Epithelial cell of proximal tubule (primary cell): ENCODE measurements around the gene FUT7. TPM values are rescaled to one million over a fixed set of nuclear protein-coding genes. Genes with fewer than 3 reads are reported as not detected.

Experiments
- DNase-seq: peaks from one replicate; pipeline ENCODE4 v3.0.0-alpha.2; 2011; ENCODE audit warnings: low read depth
- H3K4me3 ChIP-seq: 2 replicates; pipeline ENCODE4 v1.5.1; 2011; ENCODE audit warnings: low read depth, mild to moderate bottlenecking, low read length
- CTCF ChIP-seq: conservative IDR thresholded peaks from 2 replicates; pipeline ENCODE4 v1.5.1; 2012; ENCODE audit warnings: low read depth, mild to moderate bottlenecking, low read length
- total RNA-seq: library from RNA; depleted of rRNA; stranded (reverse); fragments of >200 nt; gene quantifications from 2 replicates; pipeline ENCODE4 v1.2.3, GENCODE V29; 2015

FUT7 gene
- total RNA-seq, 1 donor from 2014 or later: not detected

- no peak for DNase-seq
- TF ChIP-seq CTCF: no peak
- no peak overlapping the region for H3K4me3 ChIP-seq
Observed at GRCh38 chr9:137015540-137015930, 16.4 kb downstream of the FUT7 start.

- DNase-seq: no peak
- no peak overlapping the region for H3K4me3 ChIP-seq
- TF ChIP-seq CTCF: no peak
Observed at GRCh38 chr9:137014776-137015539, 16.9 kb downstream of the FUT7 start.

GRCh38 chr9:137014166-137014565 is 17.7 kb downstream of the FUT7 start:
- no peak for TF ChIP-seq CTCF

GRCh38 chr9:137013571-137013940 is 18.3 kb downstream of the FUT7 start:
- no peak for TF ChIP-seq CTCF
- no peak for DNase-seq
- H3K4me3 ChIP-seq: no peak overlapping the region

More at GRCh38 chr9:137014166-137014565, 17.7 kb downstream of the FUT7 start:
- no peak overlapping the region for H3K4me3 ChIP-seq
- no peak for DNase-seq

- no peak overlapping the region for H3K4me3 ChIP-seq
- no peak for TF ChIP-seq CTCF
- no peak for DNase-seq
Observed at GRCh38 chr9:137012694-137013570, 19.0 kb downstream of the FUT7 start.

GRCh38 chr9:137011907-137012675 is 19.8 kb downstream of the FUT7 start:
- no peak for TF ChIP-seq CTCF
- no peak overlapping the region for H3K4me3 ChIP-seq
- DNase-seq: no peak
